Kidney (tissue), 14 donors: ENCODE results near the gene PCSK2. TPM values are rescaled to one million over a fixed set of nuclear protein-coding genes. Genes with fewer than 3 reads are reported as not detected.

ENCODE experiments used
- DNase-seq, 5 donors: peaks; one replicate each; pipeline ENCODE4 v3.0.0-alpha.2; 2013 to 2020
- FAIRE-seq: peaks from 2 replicates; lab custom pipeline; 2012; peaks lifted over from hg19 to GRCh38; lab: Jason Lieb, UNC
- H3K27ac ChIP-seq, 2 donors: one replicate each; pipeline ENCODE4 v1.7.0; 2013; ENCODE audit warnings: low read depth in 2 of 2, low read length in 2 of 2, inconsistent platforms in 1 of 2
- H3K27me3 ChIP-seq: one replicate; pipeline ENCODE4 v1.7.1; 2013; ENCODE audit warnings: low read length, inconsistent platforms; ENCODE audit not compliant: control insufficient read depth, insufficient read depth
- H3K36me3 ChIP-seq, 3 donors: one replicate each; pipeline versions ENCODE4 v1.7.0 to v1.7.1; 2013; ENCODE audit warnings: low read length in 3 of 3, control low read depth in 1 of 3, inconsistent platforms in 1 of 3; ENCODE audit not compliant: insufficient read depth in 3 of 3, control insufficient read depth in 2 of 3
- H3K4me1 ChIP-seq, 3 donors: one replicate each; pipeline versions ENCODE4 v1.7.0 to v1.7.1; 2013; ENCODE audit warnings: low read length in 3 of 3, inconsistent platforms in 1 of 3, low read depth in 1 of 3; ENCODE audit not compliant: control insufficient read depth in 2 of 3, insufficient read depth in 2 of 3
- H3K4me3 ChIP-seq, 3 donors: one replicate each; pipeline versions ENCODE4 v1.7.0 to v1.8.1; 2013; ENCODE audit warnings: low read length in 3 of 3, control low read depth in 1 of 3, inconsistent platforms in 1 of 3
- H3K9ac ChIP-seq, 3 donors: one replicate each; pipeline versions ENCODE4 v1.7.0 to v1.7.1; 2013; ENCODE audit warnings: low read length in 3 of 3, control low read depth in 1 of 3, inconsistent platforms in 1 of 3
- H3K9me3 ChIP-seq, 3 donors: one replicate each; pipeline versions ENCODE4 v1.7.0 to v1.7.1; 2013; ENCODE audit warnings: low read length in 3 of 3, control low read depth in 1 of 3, inconsistent platforms in 1 of 3; ENCODE audit not compliant: control insufficient read depth in 2 of 3, insufficient read depth in 1 of 3
- intact Hi-C: fragments of 100-400 bp; cut with DNase I; formaldehyde crosslinking; loops from one replicate; pipeline ENCODE4 v1.11.1; 2022
- polyA plus RNA-seq: library from polyadenylated mRNA; stranded (reverse); fragments of 350-450 nt; fragmentation: Illumina TruSeq; extraction: RNeasy Lipid Tissue Mini Kit (QIAGEN cat#74804); gene quantifications from one replicate; pipeline ENCODE4 v1.2.3, GENCODE V29; 2014; ENCODE audit warnings: low read depth, low replicate concordance; ENCODE audit not compliant: insufficient read depth
- total RNA-seq: library from RNA; stranded (reverse); fragmentation: NEBNext Ultra II Directional; extraction: Animal tissue kit (Norgen Biotek cat#: 25700); gene quantifications from one replicate; pipeline ENCODE4 v1.2.1, GENCODE V29; 2021
- TF ChIP-seq, protein P1 (sequence below): IDR thresholded peaks from 3 replicates; pipeline ENCODE4 v1.5.1; 2012; ENCODE audit warnings: mild to moderate bottlenecking, moderate library complexity, borderline replicate concordance; ENCODE audit not compliant: insufficient read depth; ENCODE audit errors: extremely low read depth
- donor health status: control.
- donor health status: control.
- donor health status: control.
- donor health status: control.
- donor health status: control.
- donor health status: DM: yes; HTN: yes; CAD: no.
- donor health status: Normal renal cell carcinoma (clear cell type).

Gene PCSK2
- total and polyA plus RNA-seq, 2 donors from 2014 or later: 0.22 to 0.54 TPM

DNA sequence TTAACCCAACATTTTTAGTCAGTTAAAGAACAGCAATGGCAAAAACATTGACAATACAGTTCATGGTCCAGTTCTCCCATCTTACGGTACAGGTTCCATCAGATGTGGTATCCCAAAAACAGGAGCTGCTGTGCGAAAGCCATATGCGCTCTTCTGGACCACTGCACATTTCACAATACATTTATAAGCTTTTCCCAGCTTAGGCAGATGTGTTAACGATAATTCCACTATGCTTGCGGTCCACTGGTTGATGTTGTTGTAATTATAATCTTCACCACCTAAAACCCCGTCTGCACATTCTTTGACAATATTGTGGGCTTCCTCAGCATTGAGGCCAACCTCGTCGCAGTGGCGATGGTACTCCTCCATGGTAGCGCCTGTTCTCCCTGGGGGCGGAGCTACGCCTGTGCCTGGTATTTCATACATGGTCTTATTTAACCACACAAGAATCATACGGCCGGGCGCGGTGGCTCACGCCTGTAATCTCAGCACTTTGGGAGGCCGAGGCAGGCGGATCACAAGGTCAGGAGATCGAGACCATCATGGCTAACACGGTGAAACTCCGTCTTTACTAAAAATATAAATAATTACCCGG lies 252.3 kb downstream of the PCSK2 start:
- H3K27me3 ChIP-seq: no peaks in the 10 kb centered on the region

DNA sequence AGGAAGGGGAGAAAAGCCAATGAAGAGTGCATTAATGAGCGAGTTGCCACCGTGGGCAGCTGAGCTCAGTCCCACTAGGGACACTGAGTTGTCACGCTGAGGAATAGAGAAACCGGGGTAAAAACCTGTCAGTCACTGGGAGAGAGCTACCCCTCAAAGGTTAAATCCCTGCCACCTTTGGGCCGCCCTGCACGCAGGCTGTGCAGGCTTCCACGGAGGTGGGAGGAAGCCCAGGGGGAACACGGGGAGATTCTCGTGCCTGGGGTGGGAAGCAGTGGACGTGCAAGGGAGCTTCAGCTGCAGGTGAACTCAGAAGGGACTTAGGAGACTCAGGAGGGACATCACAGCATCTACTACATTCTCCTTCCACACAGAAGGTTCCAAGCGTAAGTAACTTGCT lies 253.9 kb downstream of the PCSK2 start:
- Histone ChIP-seq H3K36me3 (no peaks in the 10 kb centered on the region), H3K27ac (no peak overlapping the region), H3K9ac (no peak overlapping the region), H3K4me3 (no peak overlapping the region), H3K27me3 (no peaks in the 10 kb centered on the region), H3K4me1 (no peaks in the 10 kb centered on the region), H3K9me3 (no peaks in the 10 kb centered on the region)
- TF ChIP-seq, protein P1, sequence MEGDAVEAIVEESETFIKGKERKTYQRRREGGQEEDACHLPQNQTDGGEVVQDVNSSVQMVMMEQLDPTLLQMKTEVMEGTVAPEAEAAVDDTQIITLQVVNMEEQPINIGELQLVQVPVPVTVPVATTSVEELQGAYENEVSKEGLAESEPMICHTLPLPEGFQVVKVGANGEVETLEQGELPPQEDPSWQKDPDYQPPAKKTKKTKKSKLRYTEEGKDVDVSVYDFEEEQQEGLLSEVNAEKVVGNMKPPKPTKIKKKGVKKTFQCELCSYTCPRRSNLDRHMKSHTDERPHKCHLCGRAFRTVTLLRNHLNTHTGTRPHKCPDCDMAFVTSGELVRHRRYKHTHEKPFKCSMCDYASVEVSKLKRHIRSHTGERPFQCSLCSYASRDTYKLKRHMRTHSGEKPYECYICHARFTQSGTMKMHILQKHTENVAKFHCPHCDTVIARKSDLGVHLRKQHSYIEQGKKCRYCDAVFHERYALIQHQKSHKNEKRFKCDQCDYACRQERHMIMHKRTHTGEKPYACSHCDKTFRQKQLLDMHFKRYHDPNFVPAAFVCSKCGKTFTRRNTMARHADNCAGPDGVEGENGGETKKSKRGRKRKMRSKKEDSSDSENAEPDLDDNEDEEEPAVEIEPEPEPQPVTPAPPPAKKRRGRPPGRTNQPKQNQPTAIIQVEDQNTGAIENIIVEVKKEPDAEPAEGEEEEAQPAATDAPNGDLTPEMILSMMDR: no peak
- no peak for FAIRE-seq
- no peak for DNase-seq
- intact Hi-C loops: no loop called here

More for the DNA sequence above, 252.3 kb downstream of the PCSK2 start:
- Histone ChIP-seq H3K4me1 (no peaks in the 10 kb centered on the region), H3K27ac (no peak overlapping the region), H3K9ac (no peak overlapping the region), H3K4me3 (no peak overlapping the region), H3K36me3 (no peaks in the 10 kb centered on the region), H3K9me3 (no peaks in the 10 kb centered on the region)
- TF ChIP-seq, protein P1: no peak
- DNase-seq (no peak), FAIRE-seq (no peak)
- intact Hi-C loops: no loop called here

DNA sequence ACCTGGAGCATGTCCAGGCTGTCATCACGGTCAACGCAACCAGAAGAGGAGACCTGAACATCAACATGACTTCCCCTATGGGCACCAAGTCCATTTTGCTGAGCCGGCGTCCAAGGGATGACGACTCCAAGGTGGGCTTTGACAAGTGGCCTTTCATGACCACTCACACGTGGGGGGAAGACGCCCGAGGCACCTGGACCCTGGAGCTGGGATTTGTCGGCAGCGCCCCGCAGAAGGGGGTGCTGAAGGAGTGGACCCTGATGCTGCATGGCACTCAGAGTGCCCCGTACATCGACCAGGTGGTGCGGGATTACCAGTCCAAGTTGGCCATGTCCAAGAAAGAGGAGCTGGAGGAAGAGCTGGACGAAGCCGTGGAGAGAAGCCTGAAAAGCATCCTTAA lies 254.8 kb downstream of the PCSK2 start:
- Histone ChIP-seq H3K9ac (no peak overlapping the region), H3K27me3 (no peaks in the 10 kb centered on the region), H3K9me3 (no peaks in the 10 kb centered on the region), H3K27ac (no peak overlapping the region), H3K36me3 (no peaks in the 10 kb centered on the region), H3K4me1 (no peaks in the 10 kb centered on the region), H3K4me3 (no peak overlapping the region)
- DNase-seq (no peak), FAIRE-seq (no peak)
- TF ChIP-seq, protein P1: no peak
- intact Hi-C loops: no loop called here

DNA sequence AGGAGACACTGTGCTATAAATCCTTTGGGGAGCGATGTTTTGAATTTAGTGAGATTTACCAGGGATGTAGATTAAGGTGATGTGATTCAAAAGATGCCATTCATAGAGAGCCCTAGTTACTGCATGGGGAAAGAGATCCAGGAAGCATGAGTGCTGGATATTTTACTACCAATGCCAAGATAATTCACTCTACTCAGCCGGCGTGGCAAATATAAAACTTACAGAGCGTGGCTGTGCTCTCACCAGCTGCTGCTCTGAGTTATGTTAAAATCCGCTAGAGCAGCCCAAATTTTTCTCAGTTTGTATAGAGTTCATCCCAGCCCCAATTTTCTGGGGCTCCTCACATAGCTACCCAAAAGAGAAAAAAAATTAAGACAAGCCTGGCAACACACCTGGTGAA lies 255.7 kb downstream of the PCSK2 start:
- Histone ChIP-seq H3K4me1 (no peaks in the 10 kb centered on the region), H3K27ac (no peak overlapping the region), H3K9me3 (no peaks in the 10 kb centered on the region), H3K36me3 (no peaks in the 10 kb centered on the region), H3K27me3 (no peaks in the 10 kb centered on the region), H3K9ac (no peak overlapping the region), H3K4me3 (no peak overlapping the region)
- TF ChIP-seq, protein P1: no peak
- DNase-seq (peak in 3 of 5 donors; percentile 18 to 67 (median 59)), FAIRE-seq (no peak)
- intact Hi-C loops: no loop called here
